ENCODE measurements around the gene BHLHE40.

The BHLHE40 gene

GRCh38 chr3:4978204-4978965 lies 852 bp upstream of the BHLHE40 start:
- in situ Hi-C loops (cut with MboI; ENCODE audit: low sequenced_read_pairs, unreplicated experiment) = loop anchor here (10.0 kb wide), 2 partner anchors 144 to 254 kb away; no protein-coding TSS in a partner anchor
- DNase-seq (ENCODE audit: low spot score) = peak; percentile 88
- TF ChIP-seq CTCF (IDR thresholded peaks at IDR 0.05; ENCODE audit: borderline replicate concordance, control extremely low read depth, extremely low read depth, insufficient read depth, missing control alignments) = no peak

GRCh38 chr3:4978966-4979427 lies 240 bp upstream of the BHLHE40 start:
- no peak for TF ChIP-seq CTCF (IDR thresholded peaks at IDR 0.05; ENCODE audit: borderline replicate concordance, control extremely low read depth, extremely low read depth, insufficient read depth, missing control alignments)
- in situ Hi-C loops (cut with MboI; ENCODE audit: low sequenced_read_pairs, unreplicated experiment) = loop anchor here (10.0 kb wide), 2 partner anchors 144 to 254 kb away; no protein-coding TSS in a partner anchor
- peak; percentile 90 for DNase-seq (ENCODE audit: low spot score)

- in situ Hi-C loops (cut with MboI; ENCODE audit: low sequenced_read_pairs, unreplicated experiment) = no loop called here
- peak; percentile 73 for DNase-seq (ENCODE audit: low spot score)
- peak; percentile 95 for TF ChIP-seq CTCF (IDR thresholded peaks at IDR 0.05; ENCODE audit: borderline replicate concordance, control extremely low read depth, extremely low read depth, insufficient read depth, missing control alignments)
These were observed 1.3 kb downstream of the BHLHE40 start for GRCh38 chr3:4980229-4981203.

- in situ Hi-C loops (cut with MboI; ENCODE audit: low sequenced_read_pairs, unreplicated experiment) = no loop called here
- DNase-seq (ENCODE audit: low spot score) = no peak
- TF ChIP-seq CTCF (IDR thresholded peaks at IDR 0.05; ENCODE audit: borderline replicate concordance, control extremely low read depth, extremely low read depth, insufficient read depth, missing control alignments) = no peak
These were observed 2.0 kb downstream of the BHLHE40 start for GRCh38 chr3:4981294-4981664.

GRCh38 chr3:4981665-4982494 lies 2.6 kb downstream of the BHLHE40 start:
- TF ChIP-seq CTCF (IDR thresholded peaks at IDR 0.05; ENCODE audit: borderline replicate concordance, control extremely low read depth, extremely low read depth, insufficient read depth, missing control alignments) = no peak
- in situ Hi-C loops (cut with MboI; ENCODE audit: low sequenced_read_pairs, unreplicated experiment) = no loop called here
- DNase-seq (ENCODE audit: low spot score) = no peak
